HepG2 (cell line): Measurements from ENCODE around the gene MRPL39. TPM values are rescaled to one million over a fixed set of nuclear protein-coding genes. Genes with fewer than 3 reads are reported as not detected.
A peak's percentile ranks its signal among the peaks of the same experiment; 100 is the strongest.

Source experiments
- ARID3A ChIP-seq: IDR thresholded peaks from 2 replicates; pipeline ENCODE4 v1.6.1; 2012; ENCODE audit warnings: low read depth, low read length, improper control_type of control experiment
- BATF2 ChIP-seq: sonication (generic); formaldehyde crosslinking; IDR thresholded peaks from 2 replicates; pipeline ENCODE4 v1.8.0; 2022; ENCODE audit warnings: mild to moderate bottlenecking, missing genetic modification reagents, moderate library complexity
- CBFB ChIP-seq: sonication (generic); formaldehyde crosslinking; IDR thresholded peaks from 2 replicates; pipeline ENCODE4 v1.4.0; 2020; ENCODE audit warnings: missing genetic modification reagents
- GPN1 ChIP-seq: sonication (generic); formaldehyde crosslinking; IDR thresholded peaks from 2 replicates; pipeline ENCODE4 v1.5.1; 2020; ENCODE audit warnings: missing genetic modification reagents, borderline replicate concordance
- IKZF4 ChIP-seq: sonication (generic); formaldehyde crosslinking; IDR thresholded peaks from 2 replicates; pipeline ENCODE4 v1.5.1; 2020; ENCODE audit warnings: borderline replicate concordance, mild to moderate bottlenecking, low read depth, missing genetic modification reagents; ENCODE audit errors: not compliant biosample characterization
- KDM1A ChIP-seq: IDR thresholded peaks from 2 replicates; pipeline ENCODE4 v1.6.1; 2016; ENCODE audit warnings: missing compliant biosample characterization
- KLF15 ChIP-seq: sonication (generic); formaldehyde crosslinking; IDR thresholded peaks from 2 replicates; pipeline ENCODE4 v1.8.1; 2023; ENCODE audit warnings: borderline replicate concordance, mild to moderate bottlenecking, inconsistent platforms, missing genetic modification reagents, mixed read lengths
- MEIS2 ChIP-seq: sonication (generic); formaldehyde crosslinking; IDR thresholded peaks from 2 replicates; pipeline ENCODE4 v1.9.0; 2021; ENCODE audit warnings: mild to moderate bottlenecking, missing genetic modification reagents
- NFE2L2 ChIP-seq: fragments of 150-350 bp; IDR thresholded peaks from 2 replicates; pipeline ENCODE4 v1.6.1; 2014; ENCODE audit warnings: low read length
- REXO4 ChIP-seq: sonication (generic); formaldehyde crosslinking; IDR thresholded peaks from 2 replicates; pipeline ENCODE4 v1.8.0; 2022; ENCODE audit warnings: missing genetic modification reagents, mild to moderate bottlenecking, borderline replicate concordance
- RXRA ChIP-seq: sonication (generic); formaldehyde crosslinking; IDR thresholded peaks from 2 replicates; pipeline ENCODE4 v1.5.1; 2020; ENCODE audit warnings: missing genetic modification reagents
- SNRNP70 ChIP-seq: fragments of 200-400 bp; formaldehyde crosslinking; IDR thresholded peaks from 2 replicates; pipeline ENCODE4 v1.6.1; 2017; ENCODE audit warnings: mild to moderate bottlenecking, low read depth, low read length, moderate library complexity
- TAF15 ChIP-seq: fragments of 200-400 bp; formaldehyde crosslinking; IDR thresholded peaks from one replicate; pipeline ENCODE4 v1.6.1; 2018; ENCODE audit warnings: mild to moderate bottlenecking, low read depth, low read length; ENCODE audit not compliant: poor library complexity, severe bottlenecking
- U2AF2 ChIP-seq: fragments of 200-400 bp; formaldehyde crosslinking; IDR thresholded peaks from 2 replicates; pipeline ENCODE4 v1.6.1; 2017; ENCODE audit warnings: low read depth, mild to moderate bottlenecking, low read length
- ZEB1 ChIP-seq: IDR thresholded peaks from 2 replicates; pipeline ENCODE4 v1.6.1; 2012; ENCODE audit warnings: mild to moderate bottlenecking, low read depth, inconsistent platforms; ENCODE audit not compliant: insufficient replicate concordance
- ZNF136 ChIP-seq: sonication (generic); formaldehyde crosslinking; IDR thresholded peaks from 2 replicates; pipeline ENCODE4 v1.8.1; 2022; ENCODE audit warnings: low read depth, mild to moderate bottlenecking, moderate library complexity, missing genetic modification reagents
- ZNF143 ChIP-seq: sonication (generic); formaldehyde crosslinking; IDR thresholded peaks from 2 replicates; pipeline ENCODE4 v1.4.0; 2020; ENCODE audit warnings: missing genetic modification reagents
- ZNF260 ChIP-seq: sonication (generic); formaldehyde crosslinking; IDR thresholded peaks from 2 replicates; pipeline ENCODE4 v1.4.0; 2020; ENCODE audit warnings: missing genetic modification reagents, low read depth, mild to moderate bottlenecking, borderline replicate concordance
- ZNF446 ChIP-seq: sonication (generic); formaldehyde crosslinking; IDR thresholded peaks from 2 replicates; pipeline ENCODE4 v1.5.0; 2020; ENCODE audit warnings: mild to moderate bottlenecking, missing genetic modification reagents
- ZNF570 ChIP-seq: sonication (generic); formaldehyde crosslinking; IDR thresholded peaks from 2 replicates; pipeline ENCODE4 v1.4.0; 2020; ENCODE audit warnings: mild to moderate bottlenecking, missing genetic modification reagents, borderline replicate concordance
- ZNF605 ChIP-seq: sonication (generic); formaldehyde crosslinking; IDR thresholded peaks from 2 replicates; pipeline ENCODE4 v1.8.0; 2022; ENCODE audit warnings: mild to moderate bottlenecking, missing genetic modification reagents
- ZNF678 ChIP-seq: sonication (generic); formaldehyde crosslinking; IDR thresholded peaks from 2 replicates; pipeline ENCODE4 v1.4.0; 2020; ENCODE audit warnings: mild to moderate bottlenecking, missing genetic modification reagents
- polyA plus RNA-seq, 8 experiments: library from polyadenylated mRNA; depleted of rRNA in 3 of 8; stranded (reverse) in 7 of 8; unstranded in 1 of 8; fragments of >200 nt; fragmentation: Illumina TruSeq in 4 of 8; extraction: Trizol in 4 of 8; gene quantifications; 2 replicates each; pipeline versions ENCODE4 v1.2.1 to v1.2.3, GENCODE V29; 2011 to 2016; ENCODE audit warnings: low read depth in 4 of 8, missing spikeins in 1 of 8, mixed read lengths in 1 of 8; ENCODE audit not compliant: insufficient read depth in 1 of 8
- total RNA-seq, 5 experiments: library from RNA; depleted of rRNA; stranded (reverse); fragments of >200 nt; fragmentation: Illumina TruSeq; extraction: Trizol; gene quantifications; 2 replicates each; pipeline ENCODE4 v1.2.3, GENCODE V29; 2016; ENCODE audit warnings: low read depth in 1 of 5
- TF ChIP-seq, protein P1 (sequence below): sonication (generic); formaldehyde crosslinking; IDR thresholded peaks from 2 replicates; pipeline ENCODE4 v1.4.0; 2020; ENCODE audit warnings: mild to moderate bottlenecking, missing genetic modification reagents
- TF ChIP-seq, protein P2 (sequence below): fragments of 450-650 bp; IDR thresholded peaks from 2 replicates; pipeline ENCODE4 v1.6.1; 2017; ENCODE audit warnings: mild to moderate bottlenecking

Gene MRPL39
- total and polyA plus RNA-seq, 2 of the 13 experiments (the other 11 are each of a cell fraction or from before 2014, with no cell fraction given): 29.1 to 91.2 TPM

DNA sequence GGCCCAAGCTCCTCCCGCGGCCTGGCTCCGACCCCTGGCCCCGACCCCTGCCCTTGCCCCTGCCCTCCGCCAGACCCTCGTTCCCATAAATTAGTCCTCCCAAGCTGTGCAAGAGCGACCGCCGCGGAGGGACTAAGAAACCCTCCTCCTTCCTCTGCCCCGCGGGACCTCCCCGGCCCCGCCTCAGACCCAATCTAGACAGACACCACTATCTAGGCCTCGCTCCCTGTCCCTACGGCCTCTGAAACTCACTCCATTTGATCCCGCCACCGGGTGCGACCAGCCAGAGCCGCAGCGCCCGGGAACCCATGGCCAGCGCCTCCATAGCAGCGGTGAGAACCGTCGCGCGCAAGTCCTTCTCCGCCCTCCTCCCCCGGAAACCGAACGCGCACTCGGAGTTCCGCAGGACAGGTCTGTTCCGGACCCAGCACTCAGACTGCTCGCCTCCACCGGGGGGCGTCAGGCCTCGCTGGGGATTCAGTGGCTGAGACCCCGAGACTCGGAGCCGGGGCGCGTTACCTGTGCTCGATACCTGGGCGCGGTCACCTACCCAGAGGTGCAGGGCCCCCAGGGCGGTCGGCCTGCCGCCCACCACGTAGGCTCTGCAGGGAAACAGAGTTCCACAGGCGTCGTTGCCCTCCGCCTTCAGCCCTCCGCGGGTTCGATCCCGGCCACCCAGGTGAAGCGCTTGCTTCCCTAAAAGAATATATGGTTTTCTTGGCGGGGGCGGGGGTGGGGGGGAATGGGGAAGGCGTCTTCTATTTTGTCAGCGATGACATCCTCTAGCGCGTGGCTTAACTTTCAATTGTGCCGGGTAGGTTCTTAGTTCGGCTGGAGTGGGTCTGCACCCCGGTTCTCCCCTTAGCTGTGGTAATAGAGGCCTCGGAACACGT, at the start of gene MRPL39 (continued):
- TF ChIP-seq ZNF136 (CRISPR knock-in tag) (0 out of 2 replicates have a peak, but pooled peaks have one; percentile 35), KLF15 (CRISPR knock-in tag) (0 out of 2 replicates have a peak, but pooled peaks have one; percentile 69), ZNF260 (CRISPR knock-in tag) (no peak), TAF15 (no peak), BATF2 (CRISPR knock-in tag) (peak; percentile 66; the same call in 1 of the 2 replicates), GPN1 (CRISPR knock-in tag) (0 out of 2 replicates have a peak, but pooled peaks have one; percentile 76), ZEB1 (peak; percentile 83), U2AF2 (no peak), SNRNP70 (no peak), ZNF605 (CRISPR knock-in tag) (peak; percentile 75), KDM1A (CRISPR knock-in tag) (peak; percentile 62; the same call in 1 of the 2 replicates), ARID3A (0 out of 2 replicates have a peak, but pooled peaks have one; percentile 34), IKZF4 (CRISPR knock-in tag) (peak; percentile 84), MEIS2 (CRISPR knock-in tag) (peak; percentile 86), RXRA (CRISPR knock-in tag) (peak; percentile 85), NFE2L2 (0 out of 2 replicates have a peak, but pooled peaks have one; percentile 4), CBFB (peak; percentile 83), ZNF678 (CRISPR knock-in tag) (no peak), ZNF143 (CRISPR knock-in tag) (peak; percentile 73), REXO4 (CRISPR knock-in tag) (0 out of 2 replicates have a peak, but pooled peaks have one; percentile 28), ZNF570 (CRISPR knock-in tag) (no peak), ZNF446 (CRISPR knock-in tag) (no peak)
- TF ChIP-seq, protein P1, sequence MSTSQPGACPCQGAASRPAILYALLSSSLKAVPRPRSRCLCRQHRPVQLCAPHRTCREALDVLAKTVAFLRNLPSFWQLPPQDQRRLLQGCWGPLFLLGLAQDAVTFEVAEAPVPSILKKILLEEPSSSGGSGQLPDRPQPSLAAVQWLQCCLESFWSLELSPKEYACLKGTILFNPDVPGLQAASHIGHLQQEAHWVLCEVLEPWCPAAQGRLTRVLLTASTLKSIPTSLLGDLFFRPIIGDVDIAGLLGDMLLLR (CRISPR knock-in tag): peak; percentile 76
- TF ChIP-seq, protein P2, sequence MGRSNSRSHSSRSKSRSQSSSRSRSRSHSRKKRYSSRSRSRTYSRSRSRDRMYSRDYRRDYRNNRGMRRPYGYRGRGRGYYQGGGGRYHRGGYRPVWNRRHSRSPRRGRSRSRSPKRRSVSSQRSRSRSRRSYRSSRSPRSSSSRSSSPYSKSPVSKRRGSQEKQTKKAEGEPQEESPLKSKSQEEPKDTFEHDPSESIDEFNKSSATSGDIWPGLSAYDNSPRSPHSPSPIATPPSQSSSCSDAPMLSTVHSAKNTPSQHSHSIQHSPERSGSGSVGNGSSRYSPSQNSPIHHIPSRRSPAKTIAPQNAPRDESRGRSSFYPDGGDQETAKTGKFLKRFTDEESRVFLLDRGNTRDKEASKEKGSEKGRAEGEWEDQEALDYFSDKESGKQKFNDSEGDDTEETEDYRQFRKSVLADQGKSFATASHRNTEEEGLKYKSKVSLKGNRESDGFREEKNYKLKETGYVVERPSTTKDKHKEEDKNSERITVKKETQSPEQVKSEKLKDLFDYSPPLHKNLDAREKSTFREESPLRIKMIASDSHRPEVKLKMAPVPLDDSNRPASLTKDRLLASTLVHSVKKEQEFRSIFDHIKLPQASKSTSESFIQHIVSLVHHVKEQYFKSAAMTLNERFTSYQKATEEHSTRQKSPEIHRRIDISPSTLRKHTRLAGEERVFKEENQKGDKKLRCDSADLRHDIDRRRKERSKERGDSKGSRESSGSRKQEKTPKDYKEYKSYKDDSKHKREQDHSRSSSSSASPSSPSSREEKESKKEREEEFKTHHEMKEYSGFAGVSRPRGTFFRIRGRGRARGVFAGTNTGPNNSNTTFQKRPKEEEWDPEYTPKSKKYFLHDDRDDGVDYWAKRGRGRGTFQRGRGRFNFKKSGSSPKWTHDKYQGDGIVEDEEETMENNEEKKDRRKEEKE: no peak
